Activated CD8-positive, alpha-beta T cell treated with anti-CD3 and anti-CD28 coated beads, Interleukin-2, amount 10 ng/mL, durations not matched to agents 7 days and 5 days (primary cell): Measurements from ENCODE around the gene TCIRG1. TPM values are rescaled to one million over a fixed set of nuclear protein-coding genes. Genes with fewer than 3 reads are reported as not detected.

ENCODE experiments used
- ATAC-seq: fragments of 150-1000 bp; cut with Tn5 transposase; one replicate; pipeline ENCODE4 v1.10.0; 2021; ENCODE audit warnings: moderate library complexity
- CTCF ChIA-PET: fragments of 350-600 bp; sonication (Branson Sonifier 250); formaldehyde crosslinking; loops from one replicate; lab custom pipeline; 2021; ENCODE audit warnings: antibody characterized with exemption; lab: Charles Lee
- POLR2A ChIA-PET: fragments of 350-600 bp; sonication (Branson Sonifier 250); formaldehyde crosslinking; loops from one replicate; lab custom pipeline; 2021; ENCODE audit warnings: antibody characterized with exemption; lab: Charles Lee
- DNase-seq: peaks from one replicate; pipeline ENCODE4 v3.0.0-alpha.2; 2020
- H3K27ac Mint-ChIP-seq: one replicate; pipeline ENCODE4 v1.8.0; 2021; ENCODE audit warnings: mild to moderate bottlenecking, mixed read lengths
- H3K27me3 Mint-ChIP-seq: one replicate; pipeline ENCODE4 v1.8.0; 2021; ENCODE audit warnings: low read depth, mixed read lengths
- H3K36me3 Mint-ChIP-seq: one replicate; pipeline ENCODE4 v1.8.0; 2021; ENCODE audit warnings: low read depth, mixed read lengths
- H3K4me1 Mint-ChIP-seq: one replicate; pipeline ENCODE4 v1.8.0; 2021; ENCODE audit warnings: low read depth, mixed read lengths
- H3K4me3 Mint-ChIP-seq: one replicate; pipeline ENCODE4 v1.8.0; 2021; ENCODE audit warnings: mild to moderate bottlenecking, mixed read lengths
- H3K9me3 Mint-ChIP-seq: one replicate; pipeline ENCODE4 v1.8.0; 2022; ENCODE audit warnings: mixed read lengths; ENCODE audit not compliant: insufficient read depth
- total RNA-seq, 2 experiments: library from RNA; stranded (reverse); gene quantifications; one replicate each; pipeline ENCODE4 v1.2.3, GENCODE V29; 2021

TCIRG1 gene
- total RNA-seq, 2 experiments from 2014 or later: 238 to 263 TPM

DNA sequence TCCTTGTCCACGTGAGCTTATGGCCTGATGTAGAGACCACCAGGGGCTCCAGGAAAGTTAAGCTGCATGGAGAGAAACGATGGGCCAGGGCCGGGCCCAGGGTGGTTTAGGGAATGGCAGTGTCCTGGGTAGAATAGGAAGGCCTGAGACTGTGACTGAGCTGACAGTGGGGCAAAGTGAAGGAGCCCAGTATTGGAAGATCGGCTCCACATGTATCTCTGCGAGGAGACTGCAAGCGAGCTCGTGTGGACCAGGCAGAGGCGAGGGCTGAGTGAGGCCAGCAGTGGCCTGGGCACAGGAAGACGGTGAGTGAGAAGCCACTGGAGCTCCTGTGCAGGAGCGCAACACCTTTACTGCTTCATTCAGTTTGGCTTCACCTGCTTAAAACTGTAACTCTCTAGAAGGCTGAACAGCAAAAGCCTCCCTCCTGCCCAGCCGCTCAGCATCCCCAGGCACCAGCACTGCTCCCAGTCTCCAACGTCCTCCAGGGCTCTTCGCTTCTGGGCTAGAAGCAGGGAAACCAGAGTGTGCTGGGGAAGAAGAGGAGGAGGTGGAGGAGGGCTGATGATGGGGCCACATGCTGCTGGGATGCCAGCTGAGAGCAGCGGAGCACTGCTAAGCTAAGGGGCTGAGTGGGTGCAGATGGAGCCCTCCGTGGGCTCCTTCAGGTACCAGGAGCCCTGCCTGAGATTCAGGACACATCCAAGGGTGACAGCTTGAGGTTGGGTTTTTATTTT, 13.5 kb downstream of the TCIRG1 start:
- Mint-ChIP-seq H3K36me3 (peaks cover 32% of the 10 kb centered on the region), H3K4me1 (no peaks in the 10 kb centered on the region), H3K4me3 (no peak overlapping the region), H3K27ac (peak overlapping the region; percentile 57), H3K9me3 (no peaks in the 10 kb centered on the region), H3K27me3 (no peaks in the 10 kb centered on the region)
- ATAC-seq: no peak
- CTCF ChIA-PET: interaction anchor here (1.5 kb wide), 1 partner anchor 47 kb away, joined by 3 read pairs; no protein-coding TSS in a partner anchor
- DNase-seq: no peak
- POLR2A ChIA-PET: interaction anchor here (0.7 to 3.1 kb wide), 3 partner anchors 11 to 455 kb away, joined by 3 to 17 read pairs (median 3); no protein-coding TSS in a partner anchor

DNA sequence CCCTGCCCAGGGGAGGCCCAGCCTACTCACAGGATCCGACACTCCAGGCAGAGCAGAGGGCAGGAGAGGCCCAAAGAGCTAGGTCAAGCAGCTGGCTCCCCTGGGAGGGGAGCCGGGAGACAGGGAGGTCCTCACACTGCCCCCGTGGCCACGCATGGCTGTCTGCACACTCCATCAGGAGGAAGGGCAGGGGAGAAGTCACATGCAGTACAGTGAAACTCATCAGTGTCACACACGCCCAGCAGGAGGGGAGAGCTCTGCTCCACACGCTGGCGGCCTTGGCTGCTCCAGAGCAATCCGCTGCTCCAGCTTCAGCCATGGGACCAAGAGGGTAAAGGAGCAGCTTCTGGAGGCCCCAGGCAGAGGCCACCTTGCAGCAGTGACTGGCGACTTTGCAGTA, 14.3 kb downstream of the TCIRG1 start:
- POLR2A ChIA-PET: interaction anchor here (3.1 kb wide), 1 partner anchor 12 kb away, joined by 17 read pairs; no protein-coding TSS in a partner anchor
- DNase-seq (no peak), ATAC-seq (no peak)
- Mint-ChIP-seq H3K36me3 (peaks cover 32% of the 10 kb centered on the region), H3K27ac (peak overlapping the region; percentile 39), H3K4me1 (no peaks in the 10 kb centered on the region), H3K9me3 (no peaks in the 10 kb centered on the region), H3K4me3 (no peak overlapping the region), H3K27me3 (no peaks in the 10 kb centered on the region)
- CTCF ChIA-PET: interaction anchor here (1.5 kb wide), 1 partner anchor 46 kb away, joined by 3 read pairs; no protein-coding TSS in a partner anchor

DNA sequence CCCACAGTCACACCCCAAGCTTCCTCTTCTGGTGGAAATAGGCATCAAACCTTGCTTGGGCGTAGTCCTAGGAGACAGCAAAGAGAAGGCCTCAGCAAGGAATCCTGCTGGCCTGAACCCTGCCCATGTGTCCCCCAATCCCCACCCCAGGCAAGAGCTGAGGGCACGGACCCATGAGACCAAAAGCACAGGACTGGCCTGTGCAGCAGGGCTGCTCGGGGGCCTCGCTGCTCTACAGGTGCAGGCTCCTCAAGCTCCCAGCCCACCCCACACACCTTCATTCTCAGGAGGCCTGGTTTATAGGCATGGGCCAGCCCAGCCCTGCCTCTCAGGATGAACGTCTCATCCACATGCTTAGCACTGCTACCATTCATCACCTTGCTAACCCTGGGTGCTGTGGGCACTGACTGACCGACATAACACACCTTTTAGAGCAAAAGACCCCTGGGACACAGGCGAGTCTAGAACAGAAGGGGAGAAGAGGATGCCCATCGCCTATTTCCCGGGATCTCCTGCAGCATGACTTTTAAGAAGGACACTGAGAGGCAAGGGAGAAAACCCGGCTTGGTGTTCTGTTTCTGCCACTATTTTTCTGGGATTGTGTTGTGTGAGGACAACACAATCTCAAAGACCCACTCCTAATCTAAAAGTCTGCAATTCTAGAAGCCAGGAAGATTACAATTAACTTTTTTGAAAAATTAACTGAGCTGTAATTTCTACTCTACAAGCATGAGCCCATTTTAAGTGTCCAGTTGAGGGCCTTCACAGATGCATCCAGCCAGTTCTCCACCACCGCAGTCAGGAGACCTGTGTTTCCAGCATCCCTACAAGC, 15.4 kb downstream of the TCIRG1 start:
- Mint-ChIP-seq H3K36me3 (peaks cover 30% of the 10 kb centered on the region), H3K4me3 (no peak overlapping the region), H3K4me1 (no peaks in the 10 kb centered on the region), H3K9me3 (no peaks in the 10 kb centered on the region), H3K27me3 (no peaks in the 10 kb centered on the region), H3K27ac (no peak overlapping the region)
- POLR2A ChIA-PET: interaction anchor here (3.1 kb wide), 1 partner anchor 13 kb away, joined by 17 read pairs; no protein-coding TSS in a partner anchor
- ATAC-seq: no peak
- no peak for DNase-seq
- CTCF ChIA-PET: no interaction called here

DNA sequence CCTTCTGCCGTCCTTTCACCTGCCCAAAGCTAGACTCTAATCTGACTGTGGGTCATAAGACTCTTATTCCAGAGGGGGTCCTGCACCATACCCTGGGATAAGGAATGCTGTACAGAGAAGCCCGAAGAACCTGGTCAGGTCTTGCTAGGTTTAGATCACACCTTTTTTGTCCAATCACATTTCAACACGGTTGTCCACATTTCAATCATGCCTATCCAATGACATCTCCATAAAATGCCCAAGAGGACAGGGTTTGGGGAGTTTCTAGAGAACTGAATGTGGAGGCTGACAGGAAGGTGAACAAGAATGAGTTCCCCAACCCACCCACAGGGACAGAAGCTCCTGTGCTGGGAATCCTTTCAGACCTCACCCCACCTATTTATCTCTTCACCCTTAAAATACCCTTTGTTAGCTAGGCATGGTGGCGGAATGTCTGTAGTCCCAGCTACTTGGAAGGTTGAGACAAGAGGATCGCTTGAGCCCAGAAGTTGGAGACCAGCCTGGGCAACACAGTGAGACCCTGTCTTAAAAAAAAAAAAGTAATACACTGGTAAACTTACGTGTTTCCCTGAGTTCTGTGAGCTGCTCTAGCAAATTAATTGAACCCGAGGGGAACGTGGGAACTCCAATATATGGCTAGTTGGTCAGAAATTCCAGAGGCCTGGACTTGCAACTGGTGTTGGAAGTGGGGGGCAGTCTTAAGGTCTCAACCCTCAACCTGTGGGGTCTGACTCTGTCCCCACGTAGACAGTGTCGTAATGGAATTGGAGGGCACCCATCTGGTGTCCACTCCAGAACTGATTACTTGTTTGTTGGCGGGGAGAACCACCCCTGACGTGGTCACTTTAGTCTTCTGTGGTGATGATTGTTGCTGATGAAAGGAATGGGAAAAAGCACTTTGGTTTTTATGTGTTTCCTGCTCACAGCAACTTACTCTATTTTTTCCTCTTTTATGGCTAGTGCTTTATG, 17.8 kb downstream of the TCIRG1 start:
- POLR2A ChIA-PET: interaction anchor here (0.9 kb wide), 1 partner anchor 16 kb away, joined by 3 read pairs; no protein-coding TSS in a partner anchor
- no peak overlapping the region for H3K27ac Mint-ChIP-seq
- no peaks in the 10 kb centered on the region for H3K4me1 Mint-ChIP-seq

DNA sequence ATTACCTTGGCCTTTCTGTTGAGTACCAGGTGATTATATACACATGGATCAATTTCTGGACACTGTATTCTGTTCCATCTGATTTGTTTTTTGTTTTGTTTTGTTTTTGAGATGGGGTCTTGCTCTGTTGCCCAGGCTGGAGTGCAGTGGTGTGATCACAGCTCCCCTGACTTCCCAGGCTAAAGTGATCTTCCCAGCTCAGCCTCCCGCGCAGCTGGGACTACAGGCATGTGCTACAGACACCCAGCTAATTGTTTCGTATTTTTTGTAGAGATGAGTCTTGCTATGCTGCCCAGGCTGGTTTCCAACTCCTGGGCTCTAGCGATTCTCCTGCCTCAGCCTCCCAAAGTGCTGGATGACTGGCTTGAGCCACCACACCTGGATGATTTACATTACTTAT, 19.0 kb downstream of the TCIRG1 start:
- no peak overlapping the region for H3K27ac Mint-ChIP-seq

More for the DNA sequence above, 17.8 kb downstream of the TCIRG1 start:
- H3K36me3 Mint-ChIP-seq: peaks cover 25% of the 10 kb centered on the region
- no peak overlapping the region for H3K4me3 Mint-ChIP-seq
- no peak for DNase-seq
- no peak for ATAC-seq
- no peaks in the 10 kb centered on the region for H3K9me3 Mint-ChIP-seq
- H3K27me3 Mint-ChIP-seq: no peaks in the 10 kb centered on the region
- CTCF ChIA-PET: no interaction called here

DNA sequence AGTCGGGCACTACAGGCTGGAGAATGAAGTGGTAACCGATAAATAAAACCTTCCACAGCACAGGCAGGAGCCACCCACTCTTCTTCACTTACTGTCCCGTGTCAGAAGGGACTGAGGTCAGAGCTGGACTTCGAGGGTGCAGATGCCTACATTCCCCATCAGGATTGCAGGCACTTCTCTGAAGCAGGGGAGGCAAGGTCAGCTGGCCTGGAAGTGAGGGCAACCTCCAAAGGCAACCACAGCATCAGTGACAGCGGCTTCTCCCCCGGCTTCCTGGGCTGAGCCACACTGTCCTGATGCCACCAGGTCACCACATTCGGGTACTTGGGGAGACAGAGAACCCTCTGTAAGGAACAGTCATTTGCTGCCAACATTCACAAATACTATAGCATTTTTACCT, 22.7 kb downstream of the TCIRG1 start:
- POLR2A ChIA-PET: no interaction called here
- Mint-ChIP-seq H3K36me3 (peaks cover 22% of the 10 kb centered on the region), H3K27ac (no peak overlapping the region), H3K4me3 (no peak overlapping the region), H3K9me3 (no peaks in the 10 kb centered on the region), H3K27me3 (no peaks in the 10 kb centered on the region), H3K4me1 (no peaks in the 10 kb centered on the region)
- CTCF ChIA-PET: interaction anchor here (0.8 kb wide), 1 partner anchor 11 kb away, joined by 3 read pairs; no protein-coding TSS in a partner anchor
- ATAC-seq (no peak), DNase-seq (no peak)

More for the DNA sequence above, 19.0 kb downstream of the TCIRG1 start:
- ATAC-seq: no peak
- ChIA-PET POLR2A (no interaction called here), CTCF (no interaction called here)
- Mint-ChIP-seq H3K4me1 (no peaks in the 10 kb centered on the region), H3K4me3 (no peak overlapping the region), H3K9me3 (no peaks in the 10 kb centered on the region), H3K27me3 (no peaks in the 10 kb centered on the region), H3K36me3 (peaks cover 19% of the 10 kb centered on the region)
- DNase-seq: no peak

DNA sequence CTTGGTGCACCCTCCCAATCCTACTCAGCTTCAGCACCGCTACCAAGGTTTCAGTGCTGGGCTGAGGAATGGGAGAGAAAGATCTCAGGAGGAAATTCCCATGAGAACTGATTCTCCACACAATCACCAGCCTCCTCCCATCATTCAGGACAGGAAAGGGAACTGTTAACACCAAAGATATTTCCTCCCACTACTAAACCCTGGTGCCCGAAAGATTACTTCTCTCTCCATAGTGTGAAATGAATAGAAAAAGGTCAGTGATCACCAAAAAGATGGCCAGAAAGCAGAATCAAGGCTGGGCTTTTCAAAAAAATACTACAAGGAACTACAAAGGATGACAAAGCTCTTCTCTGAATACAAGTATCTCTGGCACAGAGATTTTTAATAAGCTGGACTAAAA, 26.1 kb downstream of the TCIRG1 start:
- no peak overlapping the region for H3K4me3 Mint-ChIP-seq
- no peaks in the 10 kb centered on the region for H3K27me3 Mint-ChIP-seq
- H3K9me3 Mint-ChIP-seq: no peaks in the 10 kb centered on the region
- DNase-seq (no peak), ATAC-seq (no peak)
- no peak overlapping the region for H3K27ac Mint-ChIP-seq
- CTCF ChIA-PET: no interaction called here
- POLR2A ChIA-PET: no interaction called here
- H3K36me3 Mint-ChIP-seq: peaks cover 26% of the 10 kb centered on the region
- H3K4me1 Mint-ChIP-seq: no peaks in the 10 kb centered on the region

DNA sequence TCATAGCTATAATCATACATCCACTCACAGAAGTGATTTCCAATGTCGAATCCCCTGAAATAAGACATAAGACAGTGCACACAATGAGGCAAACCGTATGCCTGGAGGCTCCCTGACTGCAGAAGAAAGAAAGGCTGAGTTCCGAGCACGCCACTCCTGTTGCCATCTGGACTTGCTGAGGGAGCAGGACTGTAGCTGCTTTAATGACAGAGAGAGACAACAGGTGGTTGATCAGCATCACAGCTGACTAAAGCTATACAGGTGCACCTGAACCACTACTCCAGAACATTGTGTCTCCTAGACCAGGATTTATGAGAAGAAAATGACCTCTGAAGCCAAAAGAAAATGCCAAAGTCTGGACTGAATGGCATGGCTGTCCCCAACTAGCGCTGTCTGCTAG, 27.0 kb downstream of the TCIRG1 start:
- peaks cover 30% of the 10 kb centered on the region for H3K36me3 Mint-ChIP-seq
- H3K27me3 Mint-ChIP-seq: no peaks in the 10 kb centered on the region
- no peak overlapping the region for H3K4me3 Mint-ChIP-seq
- ATAC-seq (no peak), DNase-seq (no peak)
- no peaks in the 10 kb centered on the region for H3K9me3 Mint-ChIP-seq
- no peaks in the 10 kb centered on the region for H3K4me1 Mint-ChIP-seq
- POLR2A ChIA-PET: no interaction called here
- no peak overlapping the region for H3K27ac Mint-ChIP-seq
- CTCF ChIA-PET: no interaction called here

DNA sequence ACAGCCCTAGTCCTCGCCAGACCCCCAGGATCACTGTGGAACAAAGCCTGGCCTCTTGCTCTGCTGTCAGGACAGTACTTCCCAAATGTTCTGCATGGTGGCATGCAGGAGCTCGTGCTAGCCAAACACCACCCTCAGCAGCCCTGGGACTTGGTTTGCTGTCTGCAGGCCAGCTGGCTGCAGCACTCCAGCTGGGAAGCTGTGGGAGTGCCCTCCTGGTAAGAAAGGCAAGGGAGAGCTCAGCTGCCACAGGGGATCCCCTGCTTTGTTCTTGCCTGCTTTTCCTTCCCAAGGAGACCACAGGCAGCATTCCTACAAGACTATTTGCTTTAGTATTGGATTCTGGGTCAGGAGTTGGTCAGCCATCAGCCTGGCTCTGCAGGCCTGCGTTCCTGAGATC, 27.9 kb downstream of the TCIRG1 start:
- Mint-ChIP-seq H3K4me1 (no peaks in the 10 kb centered on the region), H3K36me3 (peaks cover 28% of the 10 kb centered on the region), H3K27me3 (no peaks in the 10 kb centered on the region), H3K9me3 (no peaks in the 10 kb centered on the region), H3K27ac (no peak overlapping the region), H3K4me3 (no peak overlapping the region)
- DNase-seq (no peak), ATAC-seq (no peak)
- ChIA-PET CTCF (interaction anchor here (0.9 kb wide), 1 partner anchor 139 kb away, joined by 3 read pairs; no protein-coding TSS in a partner anchor), POLR2A (no interaction called here)

DNA sequence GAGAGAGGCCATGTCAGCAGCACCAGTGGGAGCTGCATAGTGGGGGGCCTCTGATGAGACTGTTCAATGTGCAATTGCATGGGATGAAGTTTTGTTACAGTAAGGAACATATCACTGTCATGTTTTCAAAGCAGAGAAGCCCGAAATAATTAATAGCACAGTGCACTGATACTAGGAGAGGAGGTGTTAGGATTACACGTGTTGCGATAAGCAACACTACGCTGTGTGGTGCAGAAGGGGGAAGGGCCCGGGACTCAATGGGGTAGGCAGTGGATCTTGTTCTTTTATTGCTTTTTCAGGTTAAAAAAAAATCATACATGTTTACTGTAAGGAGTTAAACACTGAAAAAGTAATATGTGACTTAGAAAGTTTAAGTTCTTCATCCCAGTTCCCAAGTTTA, 29.2 kb downstream of the TCIRG1 start:
- no peak overlapping the region for H3K4me3 Mint-ChIP-seq
- POLR2A ChIA-PET: no interaction called here
- no peaks in the 10 kb centered on the region for H3K4me1 Mint-ChIP-seq
- H3K27me3 Mint-ChIP-seq: no peaks in the 10 kb centered on the region
- H3K27ac Mint-ChIP-seq: no peak overlapping the region
- CTCF ChIA-PET: no interaction called here
- no peak for DNase-seq
- peaks cover 27% of the 10 kb centered on the region for H3K36me3 Mint-ChIP-seq
- ATAC-seq: no peak
- no peaks in the 10 kb centered on the region for H3K9me3 Mint-ChIP-seq
